Stimulated activated CD4-positive, alpha-beta T cell treated with anti-CD3 and anti-CD28 coated beads, Interleukin-15, amount 100 ng/mL, for 48 hours (primary cell): ENCODE results near the gene MRGPRD.

ENCODE experiments used
- DNase-seq, 2 donors: peaks; one replicate each; pipeline ENCODE4 v3.0.0-alpha.2; 2020; ENCODE audit warnings: low read depth in 2 of 2

Gene MRGPRD

GRCh38 chr11:68969386-68969785, 11.4 kb downstream of the MRGPRD start:
- no peak for DNase-seq

GRCh38 chr11:68968306-68969250, 12.2 kb downstream of the MRGPRD start:
- DNase-seq: no peak

- DNase-seq: no peak
These were observed 13.6 kb downstream of the MRGPRD start for GRCh38 chr11:68966894-68967780.

- DNase-seq: no peak
These were observed 14.6 kb downstream of the MRGPRD start for GRCh38 chr11:68965901-68966853.

- DNase-seq: no peak
These were observed 17.0 kb downstream of the MRGPRD start for GRCh38 chr11:68963779-68964178.

- no peak for DNase-seq
These were observed 18.1 kb downstream of the MRGPRD start for GRCh38 chr11:68962527-68963250.

- DNase-seq: no peak
These were observed 19.5 kb downstream of the MRGPRD start for GRCh38 chr11:68961245-68961644.

GRCh38 chr11:68960294-68961071, 20.3 kb downstream of the MRGPRD start:
- DNase-seq: no peak

- no peak for DNase-seq
These were observed 21.1 kb downstream of the MRGPRD start for GRCh38 chr11:68959465-68960293.

- DNase-seq: no peak
These were observed 22.6 kb downstream of the MRGPRD start for GRCh38 chr11:68958211-68958610.

GRCh38 chr11:68956547-68957254, 24.1 kb downstream of the MRGPRD start:
- no peak for DNase-seq

GRCh38 chr11:68956142-68956541, 24.6 kb downstream of the MRGPRD start:
- DNase-seq: no peak

- DNase-seq: no peak
These were observed 25.2 kb downstream of the MRGPRD start for GRCh38 chr11:68955607-68955958.

GRCh38 chr11:68954836-68955606, 25.8 kb downstream of the MRGPRD start:
- no peak for DNase-seq

- no peak for DNase-seq
These were observed 30.0 kb downstream of the MRGPRD start for GRCh38 chr11:68950762-68951161.

GRCh38 chr11:68950270-68950669, 30.5 kb downstream of the MRGPRD start:
- no peak for DNase-seq

- DNase-seq: no peak
These were observed 31.9 kb downstream of the MRGPRD start for GRCh38 chr11:68948935-68949334.

GRCh38 chr11:68948496-68948895, 32.3 kb downstream of the MRGPRD start:
- no peak for DNase-seq
